OCI-LY3 (cell line): ENCODE measurements around the gene OR6B1.

Source experiments
- EZH2phosphoT487 ChIP-seq: fragments of 200-600 bp; shearing (Covaris generic); IDR thresholded peaks from 2 replicates; pipeline ENCODE4 v1.6.1; 2018; ENCODE audit warnings: antibody characterized with exemption, mixed run types, low read depth
- TF ChIP-seq, protein P1 (sequence below): fragments of 200-600, 300-600 bp; sonication (generic); IDR thresholded peaks from 2 replicates; pipeline ENCODE4 v1.5.1; 2014; ENCODE audit warnings: antibody characterized with exemption, low read length, low read depth

DNA sequence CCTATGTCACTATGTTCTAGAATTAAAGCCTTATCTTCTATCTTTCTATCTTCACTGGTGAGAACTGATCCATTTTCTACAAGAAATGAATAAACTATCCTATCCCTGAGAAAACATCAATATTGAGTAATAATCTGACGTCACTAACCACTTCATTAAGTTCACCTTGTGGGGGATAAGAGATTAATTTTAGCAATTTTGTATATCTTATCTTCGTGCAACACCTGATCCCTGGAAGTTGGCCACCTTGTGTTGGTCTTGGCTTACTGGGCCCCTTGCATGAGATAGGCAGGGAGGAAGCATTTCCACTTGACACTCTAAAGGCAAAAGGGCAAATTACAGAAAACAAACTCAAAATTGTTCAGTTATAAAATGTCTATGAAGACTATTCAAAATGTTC is 20.1 kb upstream of the OR6B1 start:
- TF ChIP-seq, protein P1, sequence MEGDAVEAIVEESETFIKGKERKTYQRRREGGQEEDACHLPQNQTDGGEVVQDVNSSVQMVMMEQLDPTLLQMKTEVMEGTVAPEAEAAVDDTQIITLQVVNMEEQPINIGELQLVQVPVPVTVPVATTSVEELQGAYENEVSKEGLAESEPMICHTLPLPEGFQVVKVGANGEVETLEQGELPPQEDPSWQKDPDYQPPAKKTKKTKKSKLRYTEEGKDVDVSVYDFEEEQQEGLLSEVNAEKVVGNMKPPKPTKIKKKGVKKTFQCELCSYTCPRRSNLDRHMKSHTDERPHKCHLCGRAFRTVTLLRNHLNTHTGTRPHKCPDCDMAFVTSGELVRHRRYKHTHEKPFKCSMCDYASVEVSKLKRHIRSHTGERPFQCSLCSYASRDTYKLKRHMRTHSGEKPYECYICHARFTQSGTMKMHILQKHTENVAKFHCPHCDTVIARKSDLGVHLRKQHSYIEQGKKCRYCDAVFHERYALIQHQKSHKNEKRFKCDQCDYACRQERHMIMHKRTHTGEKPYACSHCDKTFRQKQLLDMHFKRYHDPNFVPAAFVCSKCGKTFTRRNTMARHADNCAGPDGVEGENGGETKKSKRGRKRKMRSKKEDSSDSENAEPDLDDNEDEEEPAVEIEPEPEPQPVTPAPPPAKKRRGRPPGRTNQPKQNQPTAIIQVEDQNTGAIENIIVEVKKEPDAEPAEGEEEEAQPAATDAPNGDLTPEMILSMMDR: no peak
- TF ChIP-seq EZH2phosphoT487: no peak
